H1 (cell line): ENCODE data around the gene PCNX1. TPM values are rescaled to one million over a fixed set of nuclear protein-coding genes. Genes with fewer than 3 reads are reported as not detected.

Source experiments
- CTCF ChIA-PET: fragments of 300-600 bp; sonication (Branson Sonifier 250); formaldehyde crosslinking; loops from one replicate; lab custom pipeline; 2021; ENCODE audit not compliant: partially characterized antibody; lab: Charles Lee
- POLR2A ChIA-PET: fragments of 300-600 bp; sonication (Branson Sonifier 250); formaldehyde crosslinking; loops from one replicate; lab custom pipeline; 2021; ENCODE audit warnings: inconsistent platforms; ENCODE audit not compliant: partially characterized antibody; lab: Charles Lee
- DNase-seq, 2 experiments: peaks; one replicate each; pipeline versions ENCODE4 v3.0.0 to v3.0.0-alpha.2; 2010 to 2022; ENCODE audit warnings: low spot score in 2 of 2, low read depth in 1 of 2, mixed read lengths in 1 of 2
- FAIRE-seq: peaks from 2 replicates; lab custom pipeline; 2011; peaks lifted over from hg19 to GRCh38; lab: Jason Lieb, UNC
- H2AFZ ChIP-seq: 2 replicates; pipeline ENCODE4 v1.8.1; 2012; ENCODE audit warnings: low read length, inconsistent platforms
- H2AK5ac ChIP-seq: 2 replicates; pipeline ENCODE4 v1.6.1; 2013; ENCODE audit warnings: low read depth, low read length
- H2BK120ac ChIP-seq: replicated peaks from 2 replicates; pipeline ENCODE3; 2013; ENCODE audit warnings: low read depth, low read length, inconsistent platforms
- H2BK12ac ChIP-seq: 2 replicates; pipeline ENCODE4 v1.6.1; 2013; ENCODE audit warnings: low read depth, low read length
- H2BK15ac ChIP-seq: 2 replicates; pipeline ENCODE4 v1.6.1; 2013; ENCODE audit warnings: low read length
- H2BK20ac ChIP-seq: 2 replicates; pipeline ENCODE4 v1.6.1; 2013; ENCODE audit warnings: low read length
- H2BK5ac ChIP-seq: 2 replicates; pipeline ENCODE4 v1.6.1; 2013; ENCODE audit warnings: low read depth, low read length
- H3K14ac ChIP-seq: 2 replicates; pipeline ENCODE4 v1.6.1; 2013; ENCODE audit warnings: inconsistent platforms; ENCODE audit not compliant: insufficient read length
- H3K18ac ChIP-seq: 2 replicates; pipeline ENCODE4 v1.6.1; 2013; ENCODE audit warnings: low read length; ENCODE audit errors: extremely low read depth
- H3K23ac ChIP-seq: 2 replicates; pipeline ENCODE4 v1.6.1; 2013; ENCODE audit warnings: inconsistent platforms; ENCODE audit not compliant: insufficient read length
- H3K23me2 ChIP-seq: 2 replicates; pipeline ENCODE4 v1.6.1; 2013; ENCODE audit warnings: low read depth, low read length
- H3K27ac ChIP-seq: 2 replicates; pipeline ENCODE4 v1.6.1; 2011; ENCODE audit warnings: low read depth, low read length, inconsistent platforms
- H3K27me3 ChIP-seq, 4 experiments: replicated peaks in 1 of 4; 1 replicate in 1 of 4; 2 replicates in 3 of 4; pipeline versions ENCODE4 v1.6.1 to v1.8.1; 2011 to 2013; ENCODE audit warnings: low read length in 3 of 4, mild to moderate bottlenecking in 3 of 4, inconsistent platforms in 2 of 4, mixed read lengths in 2 of 4, moderate library complexity in 1 of 4; ENCODE audit not compliant: control insufficient read depth in 3 of 4, insufficient read depth in 3 of 4; ENCODE audit errors: extremely low read depth in 1 of 4
- H3K36me3 ChIP-seq, 4 experiments: 2 replicates each; pipeline versions ENCODE4 v1.6.1 to v1.8.1; 2011 to 2013; ENCODE audit warnings: mild to moderate bottlenecking in 4 of 4, low read length in 3 of 4, moderate library complexity in 2 of 4, control low read depth in 1 of 4, inconsistent platforms in 1 of 4; ENCODE audit not compliant: insufficient read depth in 4 of 4, control insufficient read depth in 2 of 4
- H3K4ac ChIP-seq: replicated peaks from 2 replicates; pipeline ENCODE3; 2013; ENCODE audit warnings: low read length, low read depth, mixed read lengths, inconsistent platforms; ENCODE audit not compliant: insufficient read length
- H3K4me1 ChIP-seq, 4 experiments: replicated peaks in 1 of 4; 1 replicate in 1 of 4; 2 replicates in 3 of 4; pipeline versions ENCODE4 v1.6.1 to v1.8.1; 2011 to 2013; ENCODE audit warnings: low read length in 3 of 4, inconsistent platforms in 2 of 4, mixed read lengths in 1 of 4; ENCODE audit not compliant: insufficient read depth in 4 of 4, control insufficient read depth in 3 of 4
- H3K4me2 ChIP-seq, 2 experiments: 2 replicates each; pipeline versions ENCODE4 v1.6.1 to v1.8.1; 2011 to 2013; ENCODE audit warnings: low read depth in 2 of 2, low read length in 2 of 2, control low read depth in 1 of 2, inconsistent platforms in 1 of 2, mild to moderate bottlenecking in 1 of 2; ENCODE audit not compliant: insufficient read depth in 1 of 2
- H3K4me3 ChIP-seq, 4 experiments: fragments of 200-600, 300-600 bp in 1 of 4; sonication (generic), shearing (Covaris generic), sonication (Bioruptor Twin) in 1 of 4; 2 replicates each; pipeline versions ENCODE4 v1.5.1 to v1.8.1; 2011 to 2016; ENCODE audit warnings: low read length in 4 of 4, low read depth in 3 of 4, control low read depth in 2 of 4, inconsistent platforms in 2 of 4, mild to moderate bottlenecking in 2 of 4, mixed read lengths in 1 of 4, moderate library complexity in 1 of 4; ENCODE audit not compliant: insufficient read depth in 2 of 4; ENCODE audit errors: extremely low read depth in 1 of 4
- H3K56ac ChIP-seq: replicated peaks from 2 replicates; pipeline ENCODE3; 2013; ENCODE audit warnings: low read depth, mild to moderate bottlenecking, mixed read lengths, low read length, inconsistent platforms; ENCODE audit not compliant: insufficient read length
- H3K79me1 ChIP-seq: 2 replicates; pipeline ENCODE4 v1.6.1; 2013; ENCODE audit warnings: low read depth, low read length, control low read depth
- H3K79me2 ChIP-seq, 2 experiments: 2 replicates each; pipeline versions ENCODE4 v1.6.1 to v1.8.1; 2012 to 2013; ENCODE audit warnings: low read length in 2 of 2, mild to moderate bottlenecking in 2 of 2, inconsistent platforms in 1 of 2; ENCODE audit not compliant: insufficient read depth in 2 of 2, control insufficient read depth in 1 of 2
- H3K9ac ChIP-seq, 4 experiments: replicated peaks in 1 of 4; 1 replicate in 1 of 4; 2 replicates in 3 of 4; pipeline versions ENCODE4 v1.6.1 to v1.8.1; 2011 to 2013; ENCODE audit warnings: low read depth in 3 of 4, low read length in 3 of 4, control low read depth in 2 of 4, mild to moderate bottlenecking in 2 of 4, moderate library complexity in 2 of 4, inconsistent platforms in 1 of 4; ENCODE audit errors: extremely low read depth in 1 of 4
- H3K9me3 ChIP-seq, 2 experiments: 2 replicates each; pipeline versions ENCODE4 v1.6.1 to v1.8.1; 2012 to 2013; ENCODE audit warnings: mild to moderate bottlenecking in 2 of 2, moderate library complexity in 2 of 2, control low read depth in 1 of 2, inconsistent platforms in 1 of 2, low read depth in 1 of 2, low read length in 1 of 2, mixed read lengths in 1 of 2; ENCODE audit not compliant: insufficient read depth in 2 of 2
- H4K20me1 ChIP-seq, 2 experiments: replicated peaks in 1 of 2; 2 replicates each; pipeline versions ENCODE3 to v1.8.1; 2011 to 2013; ENCODE audit warnings: inconsistent platforms in 2 of 2, low read length in 2 of 2, mild to moderate bottlenecking in 1 of 2; ENCODE audit not compliant: insufficient read depth in 2 of 2, control insufficient read depth in 1 of 2
- H4K5ac ChIP-seq: 2 replicates; pipeline ENCODE4 v1.6.1; 2013; ENCODE audit warnings: low read length, low read depth, mixed read lengths, inconsistent platforms; ENCODE audit not compliant: insufficient read length
- H4K8ac ChIP-seq: 2 replicates; pipeline ENCODE4 v1.8.0; 2013; ENCODE audit warnings: mild to moderate bottlenecking, moderate library complexity, low read length, inconsistent platforms; ENCODE audit not compliant: insufficient read depth; ENCODE audit errors: extremely low read depth
- H4K91ac ChIP-seq: replicated peaks from 2 replicates; pipeline ENCODE3; 2013; ENCODE audit warnings: low read length, mixed read lengths, inconsistent platforms; ENCODE audit not compliant: insufficient read length
- ASH2L ChIP-seq: fragments of 200-600, 300-600 bp; sonication (generic); IDR thresholded peaks from one replicate; pipeline ENCODE4 v1.7.1; 2017; ENCODE audit warnings: low read length
- ATF2 ChIP-seq: IDR thresholded peaks from 2 replicates; pipeline ENCODE4 v1.6.1; 2012; ENCODE audit warnings: low read length, inconsistent platforms
- BACH1 ChIP-seq: IDR thresholded peaks from 2 replicates; pipeline ENCODE4 v1.6.1; 2012; ENCODE audit warnings: low read length, improper control_type of control experiment
- CREB1 ChIP-seq: IDR thresholded peaks from 2 replicates; pipeline ENCODE4 v1.6.1; 2012; ENCODE audit warnings: inconsistent platforms
- GABPA ChIP-seq: IDR thresholded peaks from 2 replicates; pipeline ENCODE4 v1.6.1; 2011; ENCODE audit warnings: mild to moderate bottlenecking, low read length, moderate library complexity, borderline replicate concordance; ENCODE audit not compliant: insufficient read depth
- GTF2F1 ChIP-seq: IDR thresholded peaks from 2 replicates; pipeline ENCODE4 v1.6.1; 2012; ENCODE audit warnings: low read depth, low read length, improper control_type of control experiment, borderline replicate concordance
- KDM4A ChIP-seq: IDR thresholded peaks from one replicate; pipeline ENCODE4 v1.7.1; 2012; ENCODE audit warnings: low read depth, mild to moderate bottlenecking, moderate library complexity, low read length, inconsistent platforms; ENCODE audit not compliant: severe bottlenecking
- MAFK ChIP-seq: IDR thresholded peaks from 2 replicates; pipeline ENCODE4 v1.6.1; 2012; ENCODE audit warnings: low read depth, mild to moderate bottlenecking, improper control_type of control experiment, low read length
- POU5F1 ChIP-seq: IDR thresholded peaks from 2 replicates; pipeline ENCODE4 v1.6.1; 2011; ENCODE audit warnings: low read depth, mild to moderate bottlenecking, low read length, moderate library complexity
- RAD21 ChIP-seq, 2 experiments: IDR thresholded peaks in 1 of 2; conservative IDR thresholded peaks in 1 of 2; 2 replicates each; pipeline ENCODE4 v1.6.1; 2011; ENCODE audit warnings: low read depth in 2 of 2, low read length in 2 of 2, improper control_type of control experiment in 1 of 2, inconsistent platforms in 1 of 2, mild to moderate bottlenecking in 1 of 2, moderate library complexity in 1 of 2
- SP1 ChIP-seq: IDR thresholded peaks from 2 replicates; pipeline ENCODE4 v1.6.1; 2011; ENCODE audit warnings: low read depth, low read length
- TAF7 ChIP-seq: optimal IDR thresholded peaks from 2 replicates; pipeline ENCODE3; 2011; ENCODE audit warnings: low read depth, mild to moderate bottlenecking, inconsistent platforms, low read length, moderate library complexity, borderline replicate concordance
- USF2 ChIP-seq: IDR thresholded peaks from 2 replicates; pipeline ENCODE4 v1.6.1; 2011; ENCODE audit warnings: low read length, improper control_type of control experiment
- polyA plus RNA-seq, 7 experiments: library from polyadenylated mRNA; depleted of rRNA in 3 of 7; stranded (reverse) in 5 of 7; unstranded in 2 of 7; fragments of >200 nt in 5 of 7; fragments of 200-250 nt in 2 of 7; gene quantifications; 1 replicate in 5 of 7; 2 replicates in 1 of 7; 4 replicates in 1 of 7; pipeline versions ENCODE4 v1.2.1 to v1.2.3, GENCODE V29; 2011 to 2013; ENCODE audit warnings: missing spikeins in 2 of 7, mixed read lengths in 2 of 7
- total RNA-seq: library from RNA; stranded (reverse); fragmentation: NEBNext Ultra II Directional; extraction: Animal tissue kit (Norgen Biotek cat#: 25700); gene quantifications from 2 replicates; pipeline ENCODE4 v1.2.1, GENCODE V29; 2021

Gene PCNX1
- total and polyA plus RNA-seq, 2 of the 8 experiments (the other 6 are each of a cell fraction or from before 2014, with no cell fraction given), result 37.7 to 53.2 TPM

- H3K14ac ChIP-seq, result no peak overlapping the region
- ChIA-PET CTCF (interaction anchor here (0.9 to 2.1 kb wide), 2 partner anchors 9 to 26 kb away, joined by 3 to 8 read pairs; no protein-coding TSS in a partner anchor), POLR2A (no interaction called here)
- no peak overlapping the region for H3K56ac ChIP-seq
- peaks cover 0 to 2% of the 10 kb centered on the region in 2 experiments for H4K20me1 ChIP-seq
- no peak overlapping the region for H2BK15ac ChIP-seq
- H4K8ac ChIP-seq, result no peak overlapping the region
- no peak overlapping the region for H2AK5ac ChIP-seq
- no peak overlapping the region for H3K4ac ChIP-seq
- H3K27ac ChIP-seq, result no peak overlapping the region
- no peak overlapping the region for H3K9ac ChIP-seq
- no peak overlapping the region for H3K23ac ChIP-seq
- no peak overlapping the region for H2BK5ac ChIP-seq
- H3K9me3 ChIP-seq, result no peaks in the 10 kb centered on the region
- no peak for TF ChIP-seq GABPA
- no peak for TF ChIP-seq POU5F1
- no peak for TF ChIP-seq BACH1
- TF ChIP-seq CREB1, result no peak
- no peak for TF ChIP-seq KDM4A
- no peak for TF ChIP-seq TAF7
- TF ChIP-seq MAFK, result no peak
- no peak for TF ChIP-seq SP1
- no peak for TF ChIP-seq ASH2L
- TF ChIP-seq ATF2, result no peak
- TF ChIP-seq GTF2F1, result no peak
- TF ChIP-seq USF2, result no peak
- no peak for TF ChIP-seq RAD21 (IDR thresholded peaks at IDR 0.05 in 1 of 2, conservative IDR thresholded peaks at IDR 0.05 in 1 of 2; ENCODE audit: low read depth in 2 of 2, low read length in 2 of 2)
- TF ChIP-seq, all 59 proteins: peak for 0
- H3K79me2 ChIP-seq, result no peaks in the 10 kb centered on the region
- H2BK120ac ChIP-seq, result no peak overlapping the region
- FAIRE-seq (no peak), DNase-seq (no peak)
- H3K36me3 ChIP-seq, result peaks cover 6 to 25% (median 10%) of the 10 kb centered on the region in 4 experiments; a peak in 6 of 8 replicates
- H3K79me1 ChIP-seq, result no peaks in the 10 kb centered on the region
- no peaks in the 10 kb centered on the region for H3K27me3 ChIP-seq
- no peak overlapping the region for H3K4me2 ChIP-seq
- no peak overlapping the region for H2BK12ac ChIP-seq
- no peak overlapping the region for H4K91ac ChIP-seq
- H2AFZ ChIP-seq, result no peak overlapping the region
- peaks cover 0 to 3% (median under 1%) of the 10 kb centered on the region in 4 experiments; a peak in 3 of 7 replicates for H3K4me1 ChIP-seq
- H3K23me2 ChIP-seq, result no peaks in the 10 kb centered on the region
- no peak overlapping the region for H2BK20ac ChIP-seq
- no peak overlapping the region for H3K4me3 ChIP-seq
- no peak overlapping the region for H3K18ac ChIP-seq
- no peak overlapping the region for H4K5ac ChIP-seq
Observed at GRCh38 chr14:71113376-71113775, 206.1 kb downstream of the PCNX1 start.
